ENCODE results near the gene PLN.

- TF ChIP-seq CTCF (IDR thresholded peaks at IDR 0.05) (no peak), POLR2A (IDR thresholded peaks at IDR 0.05) (no peak), EP300 (IDR thresholded peaks at IDR 0.05) (no peak)
Measured at GRCh38 chr6:118548613-118549012, 517 bp downstream of the PLN start.

Measured in tibial nerve (tissue), 4 donors.